ENCODE measurements around the gene TNXB.
"Not testable (repeated sequence)": the region's sequence is repeated elsewhere in the genome, so short reads cannot be mapped to it uniquely, and the experiment has no call there.

TNXB gene

GRCh38 chr6:32108727-32109113 is 418 bp downstream of the TNXB start:
- DNase-seq: no peak

GRCh38 chr6:32108094-32108627 is 977 bp downstream of the TNXB start:
- DNase-seq: no peak

- DNase-seq: no peak
These were observed 1.7 kb downstream of the TNXB start for GRCh38 chr6:32107406-32107805.

DNA sequence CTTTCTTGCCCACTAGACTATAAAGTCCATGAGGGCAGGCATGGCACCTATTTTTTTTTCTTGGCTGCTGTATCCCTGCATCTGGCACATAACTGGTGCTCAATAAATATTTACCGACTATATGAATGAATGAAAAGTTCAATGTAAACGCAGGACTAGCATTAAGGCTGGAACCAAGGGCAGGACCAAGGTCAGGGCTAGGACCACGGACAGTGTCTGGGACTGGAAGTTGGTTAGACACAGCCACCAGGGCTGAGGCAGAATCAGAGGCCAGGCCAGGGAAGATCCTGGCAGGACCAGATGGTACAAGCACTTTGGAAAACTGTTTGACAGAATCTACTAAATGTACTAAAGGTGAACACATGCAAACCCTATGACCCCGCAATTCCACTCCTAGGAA is 3.7 kb downstream of the TNXB start:
- DNase-seq: no peak

GRCh38 chr6:32102255-32102654 is 6.9 kb downstream of the TNXB start:
- DNase-seq: no peak

GRCh38 chr6:32100251-32100650 is 8.9 kb downstream of the TNXB start:
- DNase-seq: not testable (repeated sequence)

- no peak for DNase-seq
These were observed 11.8 kb downstream of the TNXB start for GRCh38 chr6:32097364-32097763.

- DNase-seq: no peak
These were observed 12.5 kb downstream of the TNXB start for GRCh38 chr6:32096394-32097258.

DNA sequence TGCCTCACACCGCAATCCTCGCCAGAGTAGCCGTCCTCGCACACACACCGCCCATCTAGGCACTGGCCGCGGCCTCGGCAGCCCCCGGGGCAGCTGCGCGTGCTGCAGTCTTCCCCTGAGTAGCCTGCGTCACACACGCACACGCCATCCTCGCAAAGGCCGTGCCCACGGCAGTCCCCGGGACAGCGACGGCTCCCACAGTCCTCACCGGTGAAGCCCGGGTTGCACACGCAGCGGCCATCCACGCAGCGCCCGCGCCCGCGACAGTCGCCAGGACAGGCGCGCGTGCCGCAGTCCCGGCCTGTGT is 13.1 kb downstream of the TNXB start:
- no peak for DNase-seq

GRCh38 chr6:32095338-32096086 is 13.6 kb downstream of the TNXB start:
- DNase-seq: no peak

GRCh38 chr6:32092760-32093497 is 16.2 kb downstream of the TNXB start:
- DNase-seq: peak; percentile 58

GRCh38 chr6:32089082-32089828 is 19.9 kb downstream of the TNXB start:
- DNase-seq: no peak

- no peak for DNase-seq
These were observed 20.6 kb downstream of the TNXB start for GRCh38 chr6:32088487-32089049.

DNA sequence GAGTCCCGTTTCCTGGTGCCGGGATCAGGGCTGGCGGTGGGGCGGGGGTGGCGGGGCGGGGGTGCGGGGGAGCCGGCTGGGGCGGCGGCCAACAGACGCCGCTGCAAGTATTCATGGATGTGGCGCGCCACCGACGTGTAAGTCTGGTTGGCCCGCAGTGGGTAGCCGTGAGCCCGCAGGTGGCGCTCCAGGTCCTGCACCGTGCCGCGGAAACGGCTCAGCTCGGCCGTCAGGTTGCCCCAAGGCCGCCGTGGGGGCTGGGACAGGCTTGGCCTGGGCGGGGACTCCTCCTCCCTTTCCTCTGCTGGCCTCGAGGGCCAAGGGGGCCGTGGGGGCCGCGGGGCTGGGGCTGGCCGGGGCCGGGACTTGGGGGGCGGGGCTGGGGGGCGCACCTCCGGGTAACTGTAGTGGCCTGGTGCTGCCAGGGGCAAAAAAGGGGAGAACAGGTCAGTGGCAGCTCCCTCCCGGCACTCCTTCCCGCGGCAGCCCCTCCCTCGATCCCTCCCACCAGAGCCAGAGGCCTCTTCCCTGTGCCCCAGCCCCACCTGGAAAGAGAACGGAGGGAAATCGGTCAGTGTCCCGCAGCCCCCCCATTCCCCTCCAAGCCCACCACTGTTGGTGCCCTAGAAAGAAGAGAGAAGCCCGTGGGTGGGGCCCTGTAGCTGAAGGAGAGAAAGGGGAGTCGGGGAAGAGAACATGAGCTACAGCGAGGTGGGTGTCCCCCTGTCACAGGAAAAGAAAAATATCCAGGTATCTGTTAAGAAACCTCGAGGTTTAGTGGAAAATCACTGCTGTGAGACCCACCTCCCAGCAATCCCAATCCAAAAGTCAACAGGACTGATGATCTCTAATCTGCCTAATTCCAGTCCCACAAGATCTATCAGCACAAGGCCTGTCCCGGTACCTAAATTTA is 21.3 kb downstream of the TNXB start:
- DNase-seq: no peak

- DNase-seq: no peak
These were observed 22.2 kb downstream of the TNXB start for GRCh38 chr6:32086661-32087573.

DNA sequence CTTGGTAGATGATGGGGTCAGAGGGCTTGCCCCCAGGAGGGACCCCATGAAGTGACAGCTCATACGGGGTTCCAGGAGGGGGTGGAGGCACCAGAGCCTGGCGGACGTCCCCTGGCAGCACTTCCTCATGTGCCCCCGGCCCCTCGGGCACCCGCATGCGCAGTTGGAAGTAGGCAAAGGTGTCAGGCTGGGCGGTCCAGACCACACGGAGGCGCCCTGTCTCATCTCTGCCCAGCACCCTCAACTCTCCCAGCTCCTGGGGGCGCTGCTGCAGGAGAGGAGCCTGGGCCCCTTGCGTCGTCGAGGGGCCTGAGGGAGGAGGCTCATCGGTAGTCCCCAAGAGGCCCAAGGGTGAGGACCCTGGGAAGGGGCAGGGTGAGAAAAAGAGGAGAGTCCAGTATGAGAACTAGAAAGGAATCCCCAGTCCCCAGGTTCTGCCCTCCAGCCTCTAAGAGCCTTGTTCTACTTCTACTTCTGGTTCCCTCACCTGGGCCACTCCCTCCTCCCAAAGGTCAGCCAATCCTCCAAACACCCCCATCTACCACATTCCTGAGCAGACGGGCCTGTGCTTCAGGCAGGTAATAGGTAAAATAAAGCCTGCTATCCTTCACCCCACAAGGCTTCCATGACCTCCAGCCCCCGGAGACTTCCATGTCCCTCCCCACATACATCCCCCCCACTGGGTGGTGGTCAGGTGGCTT is 23.2 kb downstream of the TNXB start:
- no peak for DNase-seq

- no peak for DNase-seq
These were observed 24.4 kb downstream of the TNXB start for GRCh38 chr6:32084780-32085179.

- no peak for DNase-seq
These were observed 25.0 kb downstream of the TNXB start for GRCh38 chr6:32083812-32084768.
